Stimulated activated naive CD4-positive, alpha-beta T cell (primary cell): ENCODE data around the gene CAPZA1.

Experiments used
- DNase-seq, 6 experiments: peaks; one replicate each; lab custom pipeline; 2025; lab: John Stamatoyannopoulos, UW

CAPZA1 gene

DNA sequence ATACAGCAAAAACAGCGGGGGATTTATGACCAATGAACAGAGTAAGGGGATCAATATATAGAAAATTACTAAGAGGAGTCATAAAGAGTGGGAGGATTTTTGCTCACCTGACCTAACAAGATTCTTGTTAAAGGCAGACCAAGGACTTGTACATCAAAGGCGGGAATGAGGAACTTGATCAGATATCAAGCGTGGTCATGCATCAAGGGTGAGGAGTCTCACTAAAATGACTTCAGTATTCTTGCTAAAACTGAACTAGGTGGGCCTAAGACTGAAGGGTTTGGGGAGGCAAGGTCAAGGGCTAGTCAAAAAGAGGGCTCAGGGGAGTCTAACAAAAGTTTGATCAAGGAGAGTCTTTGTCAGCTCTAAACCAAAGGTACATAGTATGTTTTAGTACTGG, 56.9 kb downstream of the CAPZA1 start:
- DNase-seq: no peak

DNA sequence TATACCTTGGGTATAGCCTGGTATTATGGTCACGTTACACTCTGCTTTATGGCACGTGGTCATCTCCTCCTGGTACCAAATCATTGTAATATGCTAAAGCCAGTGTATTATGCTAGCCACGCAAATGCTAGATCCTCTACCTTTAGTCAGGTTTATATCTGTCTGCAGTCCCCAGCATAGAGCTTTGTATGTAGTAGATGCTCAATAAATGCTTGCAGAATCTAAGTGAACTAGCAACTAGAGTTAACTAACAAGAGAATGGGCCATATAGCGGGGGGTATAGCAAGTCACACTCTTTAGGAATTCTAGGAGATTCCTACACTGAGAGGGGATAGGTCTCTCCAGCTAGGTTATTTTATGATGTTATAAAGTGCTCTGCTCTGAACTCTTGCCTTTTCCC, 57.9 kb downstream of the CAPZA1 start:
- DNase-seq: no peak

- no peak for DNase-seq
Observed at GRCh38 chr1:112678605-112679004, 59.0 kb downstream of the CAPZA1 start.

- no peak for DNase-seq
Observed at GRCh38 chr1:112685913-112686312, 66.3 kb downstream of the CAPZA1 start.

DNA sequence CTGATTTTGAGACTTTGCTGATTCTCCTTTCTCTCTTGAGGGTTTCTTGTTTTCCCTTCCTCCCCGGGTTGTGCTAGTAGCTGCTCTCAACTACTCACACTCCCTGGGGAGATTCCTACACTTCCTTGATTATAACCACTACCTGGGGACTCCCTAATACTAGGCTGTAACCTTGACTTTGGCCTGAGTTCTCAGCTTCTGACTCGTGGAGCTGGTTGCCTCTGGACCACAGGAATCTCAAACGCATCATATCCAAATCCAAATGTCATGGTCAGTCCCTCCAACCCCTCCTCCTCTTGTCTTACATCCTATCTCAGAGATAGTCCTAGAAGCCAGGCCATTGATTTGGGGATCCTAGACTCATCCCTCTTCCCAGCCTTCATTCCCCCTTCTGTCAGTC, 66.8 kb downstream of the CAPZA1 start:
- DNase-seq: no peak

- DNase-seq: no peak
Observed at GRCh38 chr1:112686835-112687234, 67.2 kb downstream of the CAPZA1 start.

DNA sequence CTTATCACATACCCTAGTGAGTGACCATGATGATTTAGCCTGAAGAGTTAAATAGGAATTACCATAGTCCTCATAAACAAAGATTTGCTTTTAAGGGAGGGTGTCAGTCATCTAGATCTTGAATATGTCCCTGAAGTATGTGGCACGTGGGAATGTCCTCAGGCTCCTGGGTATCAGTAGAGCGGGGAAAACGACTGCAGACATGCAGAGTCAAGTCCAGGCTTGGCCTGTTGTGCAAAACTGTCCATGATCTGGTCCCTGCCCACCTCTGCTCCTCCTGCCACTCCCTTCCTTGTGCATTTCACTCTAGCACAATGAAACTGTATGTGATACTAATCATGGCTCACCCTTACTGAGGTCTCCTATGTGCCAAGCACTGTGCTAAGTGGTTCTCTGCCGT, 67.7 kb downstream of the CAPZA1 start:
- no peak for DNase-seq

- DNase-seq: no peak
Observed at GRCh38 chr1:112687785-112688496, 68.3 kb downstream of the CAPZA1 start.

DNA sequence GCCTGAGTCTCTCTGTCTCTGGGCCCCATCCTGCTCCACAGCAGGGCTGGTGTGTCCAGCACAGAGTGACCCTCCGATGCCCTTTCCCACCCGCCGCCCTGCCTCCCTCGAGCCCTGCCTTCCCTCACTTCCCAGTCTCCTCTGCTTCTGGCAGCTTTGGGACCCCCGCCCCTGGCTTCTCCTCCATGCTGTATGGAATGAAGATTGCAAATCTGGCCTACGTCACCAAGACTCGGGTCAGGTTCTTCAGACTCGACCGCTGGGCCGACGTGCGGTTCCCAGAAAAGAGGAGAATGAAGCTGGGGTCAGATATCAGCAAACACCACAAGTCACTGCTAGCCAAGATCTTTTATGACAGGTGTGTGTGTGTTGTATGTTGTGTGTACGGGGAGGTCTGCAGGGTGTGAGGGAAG, 69.2 kb downstream of the CAPZA1 start:
- no peak for DNase-seq

DNA sequence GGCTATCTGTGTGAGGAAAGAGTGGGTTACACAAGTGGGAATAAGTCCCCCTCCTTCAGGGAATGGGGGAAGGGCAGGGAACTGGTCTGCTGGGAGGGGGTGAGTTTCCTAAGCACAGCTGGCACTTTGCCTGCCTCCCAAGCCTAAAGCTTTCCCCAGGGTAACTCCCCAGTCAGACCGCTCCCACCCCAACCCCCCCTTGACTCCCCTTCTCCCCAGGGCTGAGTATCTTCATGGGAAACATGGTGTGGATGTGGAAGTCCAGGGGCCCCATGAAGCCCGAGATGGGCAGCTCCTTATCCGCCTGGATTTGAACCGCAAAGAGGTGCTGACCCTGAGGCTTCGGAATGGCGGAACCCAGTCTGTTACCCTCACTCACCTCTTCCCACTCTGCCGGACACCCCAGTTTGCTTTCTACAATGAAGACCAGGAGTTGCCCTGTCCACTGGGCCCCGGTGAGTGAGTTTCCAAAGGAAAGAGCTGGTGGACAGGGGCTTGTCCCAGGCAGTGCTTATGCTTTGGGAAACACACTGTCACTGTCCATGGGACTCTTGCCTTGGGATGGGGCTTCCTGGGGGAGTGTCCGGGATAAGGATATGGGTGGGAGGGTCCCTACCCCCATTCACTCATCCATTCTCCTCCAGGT, 69.7 kb downstream of the CAPZA1 start:
- DNase-seq: no peak

DNA sequence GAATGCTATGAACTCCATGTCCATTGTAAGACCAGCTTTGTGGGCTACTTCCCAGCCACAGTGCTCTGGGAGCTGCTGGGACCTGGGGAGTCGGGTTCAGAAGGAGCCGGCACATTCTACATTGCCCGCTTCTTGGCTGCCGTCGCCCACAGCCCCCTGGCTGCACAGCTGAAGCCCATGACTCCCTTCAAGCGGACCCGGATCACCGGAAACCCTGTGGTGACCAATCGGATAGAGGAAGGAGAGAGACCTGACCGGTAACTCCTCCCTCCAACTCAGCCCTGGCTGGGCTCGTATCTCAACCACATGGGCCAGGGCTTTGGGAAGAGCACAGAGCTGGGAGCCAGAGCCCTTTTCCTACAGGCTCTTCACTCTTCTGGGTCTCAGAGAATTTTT, 70.2 kb downstream of the CAPZA1 start:
- DNase-seq: no peak

DNA sequence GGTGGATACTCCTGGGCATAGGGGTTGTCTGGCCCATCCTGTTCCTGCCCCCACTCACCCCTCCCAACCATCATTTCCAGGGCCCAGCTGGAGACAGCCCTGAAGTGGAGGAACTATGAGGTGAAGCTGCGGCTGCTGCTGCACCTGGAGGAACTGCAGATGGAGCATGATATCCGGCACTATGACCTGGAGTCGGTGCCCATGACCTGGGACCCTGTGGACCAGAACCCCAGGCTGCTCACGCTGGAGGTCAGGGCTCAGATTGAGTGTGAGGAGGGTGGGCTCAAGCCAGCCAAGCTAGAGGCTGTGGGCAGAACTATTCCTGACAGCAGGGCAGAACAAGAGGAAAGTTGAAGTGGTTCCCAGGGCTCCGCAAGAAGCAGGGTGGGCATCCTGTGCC, 73.0 kb downstream of the CAPZA1 start:
- no peak for DNase-seq

DNA sequence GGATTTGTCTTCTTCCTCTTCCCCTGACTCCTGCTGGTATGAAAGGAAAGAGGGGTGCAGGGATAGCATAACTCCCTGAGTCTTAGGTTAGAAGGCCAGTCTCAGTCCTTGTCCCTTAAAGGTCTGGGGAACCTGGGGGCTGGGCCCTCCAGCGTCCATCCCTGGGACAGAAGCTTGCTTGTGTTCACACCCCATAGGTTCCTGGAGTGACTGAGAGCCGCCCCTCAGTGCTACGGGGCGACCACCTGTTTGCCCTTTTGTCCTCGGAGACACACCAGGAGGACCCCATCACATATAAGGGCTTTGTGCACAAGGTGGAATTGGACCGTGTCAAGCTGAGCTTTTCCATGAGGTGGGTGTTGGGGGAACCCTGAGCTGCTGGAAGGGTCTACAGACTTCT, 74.2 kb downstream of the CAPZA1 start:
- no peak for DNase-seq

GRCh38 chr1:112694363-112694929, 74.8 kb downstream of the CAPZA1 start:
- no peak for DNase-seq

- no peak for DNase-seq
Observed at GRCh38 chr1:112695276-112695675, 75.6 kb downstream of the CAPZA1 start.

GRCh38 chr1:112696578-112697314, 77.1 kb downstream of the CAPZA1 start:
- DNase-seq: no peak

DNA sequence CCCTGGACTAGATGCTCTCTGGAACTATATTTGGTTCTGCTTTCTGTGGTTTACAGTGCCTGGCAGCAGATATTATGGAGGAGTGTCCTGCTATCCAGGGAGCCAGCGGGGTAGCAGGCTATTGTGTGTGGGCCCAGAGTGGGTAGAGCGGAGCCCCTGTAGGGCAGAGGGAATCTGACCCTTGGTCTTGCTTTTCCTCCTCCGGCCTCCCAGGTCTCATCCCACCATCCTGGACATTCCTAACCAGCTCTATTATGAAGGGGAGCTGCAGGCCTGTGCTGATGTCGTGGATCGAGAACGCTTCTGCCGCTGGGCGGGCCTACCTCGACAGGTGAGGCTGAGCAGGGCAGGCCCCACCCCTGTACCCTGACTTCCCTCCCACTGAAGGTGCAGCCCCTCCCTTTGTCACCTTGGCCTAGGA, 78.2 kb downstream of the CAPZA1 start:
- DNase-seq: no peak

GRCh38 chr1:112698366-112699310, 79.0 kb downstream of the CAPZA1 start:
- no peak for DNase-seq

GRCh38 chr1:112699425-112700144, 80.0 kb downstream of the CAPZA1 start:
- DNase-seq: no peak

GRCh38 chr1:112700290-112701226, 80.9 kb downstream of the CAPZA1 start:
- peak in 5 of 6 experiments; percentile 26 to 51 (median 42) for DNase-seq
